Common myeloid progenitor, CD34-positive (primary cell): Measurements from ENCODE around the gene FAM240A.

Source experiments
- CTCF ChIA-PET: fragments of 350-600 bp; sonication (Branson Sonifier 250); formaldehyde crosslinking; loops from one replicate; lab custom pipeline; 2021; ENCODE audit warnings: antibody characterized with exemption; lab: Charles Lee
- POLR2A ChIA-PET: fragments of 350-600 bp; sonication (Branson Sonifier 250); formaldehyde crosslinking; loops from one replicate; lab custom pipeline; 2021; ENCODE audit warnings: antibody characterized with exemption; lab: Charles Lee
- DNase-seq, 3 donors: peaks; one replicate each; pipeline versions ENCODE4 v3.0.0 to v3.0.0-alpha.2; 2013
- H3K27ac ChIP-seq, 2 experiments: 1 replicate in 1 of 2; 2 replicates in 1 of 2; pipeline ENCODE4 v1.7.0; 2013; ENCODE audit warnings: inconsistent platforms in 2 of 2, low read length in 2 of 2, mild to moderate bottlenecking in 2 of 2, low read depth in 1 of 2, moderate library complexity in 1 of 2; ENCODE audit not compliant: severe bottlenecking in 2 of 2, insufficient read depth in 1 of 2, poor library complexity in 1 of 2
- H3K27me3 ChIP-seq, 5 experiments: replicated peaks in 2 of 5; 1 replicate in 3 of 5; 2 replicates in 2 of 5; pipeline versions ENCODE4 v1.6.1 to v1.7.0; 2013; ENCODE audit warnings: low read length in 4 of 5, mild to moderate bottlenecking in 2 of 5, moderate library complexity in 2 of 5, inconsistent platforms in 1 of 5; ENCODE audit not compliant: insufficient read depth in 5 of 5, control insufficient read depth in 4 of 5
- H3K36me3 ChIP-seq, 4 experiments: 1 replicate in 2 of 4; 2 replicates in 2 of 4; pipeline versions ENCODE4 v1.6.1 to v1.7.0; 2013; ENCODE audit warnings: low read length in 3 of 4, control low read depth in 1 of 4, mild to moderate bottlenecking in 1 of 4; ENCODE audit not compliant: control insufficient read depth in 4 of 4, insufficient read depth in 4 of 4
- H3K4me1 ChIP-seq, 4 experiments: 1 replicate in 3 of 4; 2 replicates in 1 of 4; pipeline versions ENCODE4 v1.6.1 to v1.7.1; 2013; ENCODE audit warnings: low read length in 3 of 4, mild to moderate bottlenecking in 3 of 4, control low read depth in 1 of 4, inconsistent platforms in 1 of 4, moderate library complexity in 1 of 4; ENCODE audit not compliant: control insufficient read depth in 4 of 4, insufficient read depth in 4 of 4; ENCODE audit errors: control extremely low read depth in 1 of 4
- H3K4me3 ChIP-seq, 7 experiments: 1 replicate in 4 of 7; 2 replicates in 3 of 7; pipeline versions ENCODE4 v1.5.1 to v1.7.0; 2013; ENCODE audit warnings: mild to moderate bottlenecking in 7 of 7, low read length in 6 of 7, moderate library complexity in 6 of 7, inconsistent platforms in 2 of 7, low read depth in 2 of 7, control low read depth in 1 of 7; ENCODE audit not compliant: insufficient read depth in 4 of 7, control insufficient read depth in 1 of 7; ENCODE audit errors: extremely low read depth in 1 of 7
- H3K9me3 ChIP-seq, 5 experiments: 1 replicate in 4 of 5; 2 replicates in 1 of 5; pipeline versions ENCODE4 v1.6.1 to v1.7.1; 2013; ENCODE audit warnings: low read length in 4 of 5, mild to moderate bottlenecking in 2 of 5, inconsistent platforms in 1 of 5, low read depth in 1 of 5, moderate library complexity in 1 of 5; ENCODE audit not compliant: control insufficient read depth in 4 of 5, insufficient read depth in 2 of 5; ENCODE audit errors: control extremely low read depth in 1 of 5
- WGBS: methylation state at CpG from one replicate; pipeline ENCODE4 v1.1.5; 2013; ENCODE audit not compliant: insufficient coverage; 5-methylcytosine and 5-hydroxymethylcytosine counted together

FAM240A gene

DNA sequence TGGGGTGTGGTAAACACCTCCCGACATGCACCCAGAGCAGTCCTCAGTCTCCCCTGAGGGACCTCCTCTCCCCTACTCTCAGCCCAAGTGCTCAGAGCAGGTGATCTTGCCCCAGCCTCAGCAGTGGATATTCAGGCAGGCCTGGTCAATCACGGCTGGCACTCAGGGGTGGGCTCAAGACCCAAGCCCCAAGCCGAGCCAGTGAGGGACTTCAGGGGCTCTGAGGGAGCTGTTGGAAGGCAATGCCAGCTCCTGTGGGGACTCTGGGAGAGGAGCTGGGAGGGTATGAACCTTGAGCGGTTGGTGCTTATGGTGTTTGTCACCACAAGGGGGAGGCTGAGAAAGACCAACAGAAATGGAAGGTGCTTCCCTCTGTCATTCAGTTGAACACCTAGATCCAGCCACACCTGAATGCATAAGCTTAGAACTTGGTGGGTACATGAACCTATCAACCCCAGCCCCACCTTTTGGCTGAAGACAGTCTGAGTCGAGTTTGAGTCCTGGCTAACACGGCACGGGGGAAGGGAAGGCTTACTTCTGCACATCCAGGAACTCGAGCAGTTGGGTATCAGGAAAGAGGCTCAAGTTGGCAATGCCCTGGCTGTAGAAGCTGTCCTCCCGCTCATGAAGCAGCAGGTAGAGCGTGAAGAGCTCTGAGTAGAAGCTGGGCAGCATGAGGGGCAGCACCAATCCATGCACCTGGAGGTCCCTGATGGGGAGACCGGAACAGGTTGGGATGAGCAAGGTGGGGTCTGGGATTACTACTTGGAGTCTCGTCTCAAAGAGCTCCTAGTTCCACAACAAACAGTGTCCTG, 61.9 kb downstream of the FAM240A start:
- DNase-seq = no peak
- POLR2A ChIA-PET = no interaction called here
- Histone ChIP-seq H3K4me3 (no peak overlapping the region), H3K27ac (no peak overlapping the region), H3K9me3 (no peaks in the 10 kb centered on the region), H3K4me1 (peaks cover 0 to 1% (median 0%) of the 10 kb centered on the region in 4 experiments), H3K36me3 (no peaks in the 10 kb centered on the region), H3K27me3 (no peaks in the 10 kb centered on the region)
- CTCF ChIA-PET = interaction anchor here (1.6 to 2.5 kb wide), 2 partner anchors 11 to 22 kb away, joined by 5 to 7 read pairs; no protein-coding TSS in a partner anchor
- 96% methylated on average over 9 of the region's 12 CpGs for WGBS

DNA sequence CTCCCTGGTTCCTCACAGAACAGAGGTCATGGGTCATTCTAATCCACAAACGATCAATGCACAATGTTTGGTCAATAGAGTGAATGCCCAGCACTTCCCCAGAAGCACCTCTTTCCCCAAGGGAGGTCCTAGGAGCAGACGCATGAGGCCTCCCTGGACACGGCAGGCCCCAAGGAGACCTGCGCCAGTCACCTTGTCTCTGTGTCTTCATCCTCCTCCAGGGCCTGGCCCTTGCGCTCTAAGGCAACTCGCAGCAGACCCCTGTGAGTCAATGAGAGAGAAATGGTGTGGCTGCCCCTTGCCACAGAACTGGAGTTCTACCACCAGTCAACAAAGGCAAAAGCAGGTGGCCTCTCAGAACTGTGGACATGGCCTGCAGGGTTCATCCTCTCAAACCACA, 63.1 kb downstream of the FAM240A start:
- peaks cover 0 to 1% (median 0%) of the 10 kb centered on the region in 4 experiments for H3K4me1 ChIP-seq
- POLR2A ChIA-PET = no interaction called here
- H3K4me3 ChIP-seq = no peak overlapping the region
- no peaks in the 10 kb centered on the region for H3K9me3 ChIP-seq
- no peaks in the 10 kb centered on the region for H3K27me3 ChIP-seq
- 94% methylated on average over 3 of the region's 6 CpGs for WGBS
- DNase-seq = no peak
- no peak overlapping the region for H3K27ac ChIP-seq
- no peaks in the 10 kb centered on the region for H3K36me3 ChIP-seq
- CTCF ChIA-PET = interaction anchor here (2.5 kb wide), 1 partner anchor 21 kb away, joined by 7 read pairs; no protein-coding TSS in a partner anchor
